Neural cell (in vitro differentiated cells): ENCODE results near the gene MPIG6B. TPM values are rescaled to one million over a fixed set of nuclear protein-coding genes. Genes with fewer than 3 reads are reported as not detected.
A peak's percentile ranks its signal among the peaks of the same experiment; 100 is the strongest.

Source experiments
- H2AFZ ChIP-seq: fragments of 200-600, 300-800 bp; sonication (generic), shearing (Covaris generic); 2 replicates; pipeline ENCODE4 v1.6.0; 2014; ENCODE audit warnings: low read depth, mild to moderate bottlenecking, antibody characterized with exemption, low read length, moderate library complexity
- H3F3A ChIP-seq: fragments of 200-600 bp; shearing (Covaris generic); 2 replicates; pipeline ENCODE4 v1.6.1; 2016; ENCODE audit warnings: mild to moderate bottlenecking, moderate library complexity, mixed read lengths, antibody characterized with exemption, low read length; ENCODE audit not compliant: insufficient read depth, poor library complexity, severe bottlenecking
- H3K27ac ChIP-seq: fragments of 200-600, 300-800 bp; sonication (generic), shearing (Covaris generic); 2 replicates; pipeline ENCODE4 v1.5.1; 2014; ENCODE audit warnings: mild to moderate bottlenecking, low read length, moderate library complexity
- H3K27me3 ChIP-seq: fragments of 300-800, 200-600 bp; sonication (generic), shearing (Covaris generic); 2 replicates; pipeline ENCODE4 v1.6.0; 2014; ENCODE audit warnings: mild to moderate bottlenecking, low read depth, low read length, moderate library complexity; ENCODE audit not compliant: insufficient read depth
- H3K36me3 ChIP-seq: fragments of 300-800, 200-600 bp; sonication (generic), shearing (Covaris generic); 2 replicates; pipeline ENCODE4 v1.5.1; 2014; ENCODE audit warnings: mild to moderate bottlenecking, antibody characterized with exemption, low read length, moderate library complexity; ENCODE audit not compliant: insufficient read depth
- H3K4me2 ChIP-seq: fragments of 300-800, 200-600 bp; sonication (generic), shearing (Covaris generic); 2 replicates; pipeline ENCODE4 v1.6.0; 2014; ENCODE audit warnings: mild to moderate bottlenecking, low read length
- H3K4me3 ChIP-seq: fragments of 300-800, 200-600 bp; sonication (generic), shearing (Covaris generic); 2 replicates; pipeline ENCODE4 v1.5.1; 2014; ENCODE audit warnings: mild to moderate bottlenecking, low read length, moderate library complexity
- H3K79me2 ChIP-seq: fragments of 200-600 bp; shearing (Covaris generic); replicated peaks from 2 replicates; pipeline ENCODE4 v1.6.0; 2014; ENCODE audit warnings: mild to moderate bottlenecking, low read length, moderate library complexity; ENCODE audit not compliant: insufficient read depth
- H3K9ac ChIP-seq: fragments of 300-800, 200-600 bp; sonication (generic), shearing (Covaris generic); 2 replicates; pipeline ENCODE4 v1.6.1; 2016; ENCODE audit warnings: mild to moderate bottlenecking, low read length, mixed read lengths
- H3K9me2 ChIP-seq: fragments of 200-600 bp; shearing (Covaris generic); 2 replicates; pipeline ENCODE4 v1.6.1; 2016; ENCODE audit warnings: mild to moderate bottlenecking, low read length, mixed read lengths; ENCODE audit not compliant: insufficient read depth
- H3K9me3 ChIP-seq: fragments of 200-600, 300-800 bp; sonication (generic), shearing (Covaris generic); 2 replicates; pipeline ENCODE4 v1.6.1; 2016; ENCODE audit warnings: mild to moderate bottlenecking, mixed run types, low read length, moderate library complexity, mixed read lengths
- H4K20me1 ChIP-seq: fragments of 200-600 bp; shearing (Covaris generic); 2 replicates; pipeline ENCODE4 v1.6.1; 2016; ENCODE audit warnings: mild to moderate bottlenecking, mixed run types; ENCODE audit not compliant: insufficient read depth
- EP300 ChIP-seq: fragments of 450-650 bp; conservative IDR thresholded peaks from 2 replicates; pipeline ENCODE4 v1.6.1; 2014; ENCODE audit warnings: antibody characterized with exemption, mild to moderate bottlenecking, moderate library complexity; ENCODE audit not compliant: poor library complexity, severe bottlenecking
- POLR2AphosphoS5 ChIP-seq: IDR thresholded peaks from 2 replicates; pipeline ENCODE4 v1.6.1; 2012
- RAD21 ChIP-seq: fragments of 450-650 bp; conservative IDR thresholded peaks from 2 replicates; pipeline ENCODE4 v1.6.1; 2014; ENCODE audit warnings: antibody characterized with exemption, mild to moderate bottlenecking, moderate library complexity
- SMC3 ChIP-seq: fragments of 450-650 bp; conservative IDR thresholded peaks from 2 replicates; pipeline ENCODE4 v1.6.1; 2014; ENCODE audit warnings: antibody characterized with exemption, mild to moderate bottlenecking, moderate library complexity; ENCODE audit not compliant: poor library complexity
- TAF1 ChIP-seq: IDR thresholded peaks from 2 replicates; pipeline ENCODE4 v1.6.1; 2012; ENCODE audit warnings: low read depth
- polyA plus RNA-seq: library from polyadenylated mRNA; depleted of rRNA; stranded (reverse); fragments of >200 nt; gene quantifications from 2 replicates; pipeline ENCODE4 v1.2.3, GENCODE V29; 2014
- TF ChIP-seq, protein P1 (sequence below): fragments of 450-650 bp; IDR thresholded peaks from 2 replicates; pipeline ENCODE4 v1.5.1; 2014; ENCODE audit warnings: antibody characterized with exemption, mild to moderate bottlenecking, moderate library complexity; ENCODE audit not compliant: poor library complexity, severe bottlenecking

Gene MPIG6B
- polyA plus RNA-seq, 1 donor from 2014 or later, result not detected

DNA sequence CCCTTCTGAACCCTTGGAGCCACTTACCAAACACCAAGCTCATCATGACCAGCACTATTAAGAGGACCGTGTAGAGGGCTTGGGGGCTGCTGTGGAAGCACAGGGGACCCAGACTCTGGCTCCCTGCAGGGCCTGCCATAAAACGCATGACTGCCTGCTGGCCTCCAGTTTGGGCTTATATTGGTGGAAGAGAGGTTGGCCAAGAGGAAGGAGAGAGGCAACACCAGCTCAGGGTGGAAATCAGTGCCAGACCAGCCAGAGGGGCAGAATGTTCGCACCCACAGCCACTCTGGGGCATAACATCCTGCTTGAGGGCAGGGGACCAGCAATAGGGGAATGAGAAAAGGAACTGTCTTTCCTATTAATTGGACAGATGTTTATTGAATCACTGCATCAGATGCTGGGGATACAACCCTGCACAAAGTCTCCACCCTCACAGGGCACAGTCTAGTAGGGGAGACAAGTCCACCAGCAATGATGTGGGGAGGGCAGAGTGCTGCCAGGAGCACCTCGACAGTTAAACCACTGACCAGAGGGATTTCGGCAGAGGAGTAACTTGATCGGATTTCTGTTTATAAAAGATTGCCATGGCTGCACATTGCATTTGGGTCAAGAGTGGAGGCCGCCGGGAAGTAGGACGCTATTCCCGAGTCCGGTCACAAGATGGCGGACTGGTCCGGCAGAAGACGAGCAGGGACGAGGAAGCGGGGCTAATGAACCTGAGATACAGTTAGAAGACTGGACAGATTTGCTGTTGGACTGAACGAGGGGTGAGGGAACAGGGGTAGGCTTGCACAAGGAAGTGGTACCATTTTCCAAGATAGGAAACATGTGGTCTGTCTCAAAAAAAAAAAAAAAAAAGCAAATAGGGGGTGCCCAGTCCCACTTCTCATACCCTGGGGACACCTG lies 42.7 kb upstream of the MPIG6B start, which contains the start of gene LY6G5C:
Gene LY6G5C, minus strand, starts transcription at position 842 of the 909 bp plus-strand sequence. Its CDS starts 694 bp downstream, at position 148.
- H3K79me2 ChIP-seq, result no peaks in the 10 kb centered on the region
- peaks cover 4% of the 10 kb centered on the region for H3K36me3 ChIP-seq
- no peak within 1 kb of the TSS for H3K27ac ChIP-seq
- no peaks in the 10 kb centered on the region for H4K20me1 ChIP-seq
- H3K9me3 ChIP-seq, result no peaks in the 10 kb centered on the region
- H3K9ac ChIP-seq, result peak within 1 kb of the TSS; percentile 34
- no peak within 1 kb of the TSS for H3K4me2 ChIP-seq
- no peak within 1 kb of the TSS for H2AFZ ChIP-seq
- no peaks in the 10 kb centered on the region for H3K9me2 ChIP-seq
- H3F3A ChIP-seq, result no peaks in the 10 kb centered on the region
- no peaks in the 10 kb centered on the region for H3K27me3 ChIP-seq
- TF ChIP-seq RAD21 (peak; percentile 87), POLR2AphosphoS5 (peak; percentile 1), TAF1 (no peak), SMC3 (peak; percentile 82), EP300 (no peak)
- TF ChIP-seq, protein P1, sequence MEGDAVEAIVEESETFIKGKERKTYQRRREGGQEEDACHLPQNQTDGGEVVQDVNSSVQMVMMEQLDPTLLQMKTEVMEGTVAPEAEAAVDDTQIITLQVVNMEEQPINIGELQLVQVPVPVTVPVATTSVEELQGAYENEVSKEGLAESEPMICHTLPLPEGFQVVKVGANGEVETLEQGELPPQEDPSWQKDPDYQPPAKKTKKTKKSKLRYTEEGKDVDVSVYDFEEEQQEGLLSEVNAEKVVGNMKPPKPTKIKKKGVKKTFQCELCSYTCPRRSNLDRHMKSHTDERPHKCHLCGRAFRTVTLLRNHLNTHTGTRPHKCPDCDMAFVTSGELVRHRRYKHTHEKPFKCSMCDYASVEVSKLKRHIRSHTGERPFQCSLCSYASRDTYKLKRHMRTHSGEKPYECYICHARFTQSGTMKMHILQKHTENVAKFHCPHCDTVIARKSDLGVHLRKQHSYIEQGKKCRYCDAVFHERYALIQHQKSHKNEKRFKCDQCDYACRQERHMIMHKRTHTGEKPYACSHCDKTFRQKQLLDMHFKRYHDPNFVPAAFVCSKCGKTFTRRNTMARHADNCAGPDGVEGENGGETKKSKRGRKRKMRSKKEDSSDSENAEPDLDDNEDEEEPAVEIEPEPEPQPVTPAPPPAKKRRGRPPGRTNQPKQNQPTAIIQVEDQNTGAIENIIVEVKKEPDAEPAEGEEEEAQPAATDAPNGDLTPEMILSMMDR, result peak; percentile 80
- H3K4me3 ChIP-seq, result peak within 1 kb of the TSS; percentile 46

DNA sequence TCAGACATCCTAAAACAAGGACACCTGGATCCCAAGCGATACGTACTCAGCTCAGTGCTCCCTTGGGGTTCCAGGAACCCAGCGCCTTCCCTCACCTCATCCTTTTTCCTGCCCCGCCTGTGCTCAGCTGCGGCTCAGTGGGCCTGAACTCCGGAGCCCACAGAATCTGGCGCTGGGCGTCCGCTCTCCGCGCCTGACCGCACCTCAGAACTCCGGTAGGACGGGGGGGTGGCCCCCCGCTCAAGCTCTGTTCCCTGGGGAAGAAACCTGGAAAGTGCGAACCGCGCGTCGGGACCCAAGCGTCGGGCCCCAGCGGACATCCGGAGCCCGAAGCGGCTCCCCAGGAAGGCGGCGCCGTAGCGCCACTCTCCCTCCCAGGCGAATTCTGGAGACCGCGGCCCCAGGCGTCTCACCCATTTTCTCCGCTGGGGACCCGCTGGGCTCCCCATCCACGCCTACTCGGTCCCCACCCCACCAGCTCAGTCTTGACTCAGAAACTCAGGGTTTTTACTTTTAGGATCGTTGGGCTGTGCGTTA lies 42.0 kb upstream of the MPIG6B start:
- Histone ChIP-seq H2AFZ (no peak overlapping the region), H4K20me1 (no peaks in the 10 kb centered on the region)

More for the DNA sequence above, 42.0 kb upstream of the MPIG6B start:
- Histone ChIP-seq H3K4me3 (peak overlapping the region; percentile 46), H3K79me2 (no peaks in the 10 kb centered on the region), H3K9ac (peak overlapping the region; percentile 34), H3K4me2 (no peak overlapping the region), H3F3A (no peaks in the 10 kb centered on the region), H3K36me3 (peaks cover 4% of the 10 kb centered on the region), H3K9me3 (no peaks in the 10 kb centered on the region), H3K9me2 (no peaks in the 10 kb centered on the region), H3K27ac (no peak overlapping the region), H3K27me3 (no peaks in the 10 kb centered on the region)
- no peak for TF ChIP-seq RAD21
- no peak for TF ChIP-seq TAF1
- TF ChIP-seq, protein P1, result no peak
- no peak for TF ChIP-seq SMC3
